HEK293 (cell line): ENCODE measurements around the gene VEZT.

Source experiments
- CTCF ChIA-PET: fragments of 350-600 bp; formaldehyde crosslinking; extraction: SDS; loops from one replicate; lab custom pipeline; 2021; ENCODE audit warnings: antibody characterized with exemption; lab: Yijun Ruan, JAX
- POLR2A ChIA-PET: fragments of 300-600 bp; formaldehyde crosslinking; extraction: SDS; loops from one replicate; lab custom pipeline; 2020; ENCODE audit warnings: antibody characterized with exemption, inconsistent platforms; lab: Yijun Ruan, JAX
- H3K27ac ChIP-seq: fragments of 200-500 bp; sonication (Bioruptor generic); 2 replicates; pipeline ENCODE4 v1.5.1; 2014; ENCODE audit warnings: low read depth, low read length, control low read depth, inconsistent platforms; ENCODE audit errors: extremely low read depth
- H3K36me3 ChIP-seq, 2 experiments: fragments of 200-500 bp in 1 of 2; sonication (Bioruptor generic) in 1 of 2; 1 replicate in 1 of 2; 2 replicates in 1 of 2; pipeline ENCODE4 v1.5.1; 2014 to 2017; ENCODE audit warnings: inconsistent platforms in 2 of 2, low read length in 2 of 2; ENCODE audit not compliant: control insufficient read depth in 2 of 2, insufficient read depth in 1 of 2
- H3K4me1 ChIP-seq: fragments of 200-500 bp; sonication (Bioruptor generic); 2 replicates; pipeline ENCODE4 v1.5.1; 2014; ENCODE audit warnings: mild to moderate bottlenecking, low read length, inconsistent platforms; ENCODE audit not compliant: control insufficient read depth, insufficient read depth
- H3K4me3 ChIP-seq: 2 replicates; pipeline ENCODE4 v1.5.1; 2011; ENCODE audit warnings: low read depth, mild to moderate bottlenecking, control low read depth, low read length, moderate library complexity
- H3K9me3 ChIP-seq: fragments of 200-500 bp; sonication (Bioruptor generic); 2 replicates; pipeline ENCODE4 v1.5.1; 2014; ENCODE audit warnings: low read depth, low read length, inconsistent platforms; ENCODE audit not compliant: control insufficient read depth, insufficient read depth
- PATZ1 ChIP-seq: fragments of 450-650 bp; formaldehyde crosslinking; IDR thresholded peaks from 2 replicates; pipeline ENCODE4 v1.5.1; 2016; ENCODE audit warnings: missing biosample characterization, missing genetic modification characterization
- PRDM10 ChIP-seq: fragments of 450-650 bp; formaldehyde crosslinking; IDR thresholded peaks from 2 replicates; pipeline ENCODE4 v1.5.1; 2016; ENCODE audit warnings: missing biosample characterization, missing genetic modification characterization
- SETDB1 ChIP-seq: IDR thresholded peaks from one replicate; pipeline ENCODE4 v1.6.1; 2017; ENCODE audit warnings: mild to moderate bottlenecking, low read length, moderate library complexity, mixed read lengths; ENCODE audit not compliant: insufficient read length
- TRIM28 ChIP-seq: IDR thresholded peaks from 2 replicates; pipeline ENCODE4 v1.6.1; 2011; ENCODE audit warnings: low read length, control low read depth, borderline replicate concordance
- WT1 ChIP-seq: fragments of 450-650 bp; formaldehyde crosslinking; IDR thresholded peaks from 2 replicates; pipeline ENCODE4 v1.5.1; 2016; ENCODE audit warnings: missing biosample characterization, missing genetic modification characterization
- ZFHX2 ChIP-seq: fragments of 450-650 bp; formaldehyde crosslinking; conservative IDR thresholded peaks from 2 replicates; pipeline ENCODE4 v1.5.1; 2016; ENCODE audit warnings: missing biosample characterization, missing genetic modification characterization
- ZNF133 ChIP-seq: fragments of 450-650 bp; formaldehyde crosslinking; IDR thresholded peaks from 2 replicates; pipeline ENCODE4 v1.5.1; 2016; ENCODE audit warnings: missing biosample characterization, missing genetic modification characterization
- ZNF155 ChIP-seq: fragments of 450-650 bp; formaldehyde crosslinking; IDR thresholded peaks from 2 replicates; pipeline ENCODE4 v1.5.1; 2016; ENCODE audit warnings: missing biosample characterization, missing genetic modification characterization
- ZNF157 ChIP-seq: fragments of 450-650 bp; formaldehyde crosslinking; IDR thresholded peaks from 2 replicates; pipeline ENCODE4 v1.5.1; 2016; ENCODE audit warnings: missing biosample characterization, missing genetic modification characterization
- ZNF174 ChIP-seq: fragments of 450-650 bp; formaldehyde crosslinking; IDR thresholded peaks from 2 replicates; pipeline ENCODE4 v1.5.0; 2017; ENCODE audit warnings: missing biosample characterization, mild to moderate bottlenecking, missing genetic modification characterization
- ZNF366 ChIP-seq: fragments of 450-650 bp; formaldehyde crosslinking; conservative IDR thresholded peaks from 2 replicates; pipeline ENCODE4 v1.5.1; 2016; ENCODE audit warnings: missing biosample characterization, missing genetic modification characterization
- ZNF830 ChIP-seq: fragments of 450-650 bp; IDR thresholded peaks from 2 replicates; pipeline ENCODE4 v1.5.0; 2018; ENCODE audit warnings: missing biosample characterization, missing genetic modification characterization, low read depth, mild to moderate bottlenecking, moderate library complexity
- TF ChIP-seq, protein P1 (sequence below): fragments of 450-650 bp; formaldehyde crosslinking; IDR thresholded peaks from 2 replicates; pipeline ENCODE4 v1.5.1; 2016; ENCODE audit warnings: missing biosample characterization, missing genetic modification characterization
- TF ChIP-seq, protein P2 (sequence below): fragments of 450-650 bp; formaldehyde crosslinking; IDR thresholded peaks from 2 replicates; pipeline ENCODE4 v1.5.1; 2017; ENCODE audit warnings: missing biosample characterization, missing genetic modification characterization
- TF ChIP-seq, protein P3 (sequence below): fragments of 450-650 bp; formaldehyde crosslinking; IDR thresholded peaks from 2 replicates; pipeline ENCODE4 v1.5.1; 2016; ENCODE audit warnings: missing biosample characterization, missing genetic modification characterization, low read depth
- TF ChIP-seq, protein P4 (sequence below): fragments of 450-650 bp; formaldehyde crosslinking; IDR thresholded peaks from 2 replicates; pipeline ENCODE4 v1.5.1; 2017; ENCODE audit warnings: missing biosample characterization, missing genetic modification characterization

The VEZT gene

GRCh38 chr12:95303476-95303875 lies 85.9 kb downstream of the VEZT start:
- Histone ChIP-seq H3K27ac (no peak overlapping the region), H3K36me3 (peaks cover 17 to 29% of the 10 kb centered on the region in 2 experiments), H3K9me3 (no peaks in the 10 kb centered on the region), H3K4me3 (no peak overlapping the region), H3K4me1 (peaks cover 10% of the 10 kb centered on the region)
- POLR2A ChIA-PET = no interaction called here
- TF ChIP-seq, protein P1, sequence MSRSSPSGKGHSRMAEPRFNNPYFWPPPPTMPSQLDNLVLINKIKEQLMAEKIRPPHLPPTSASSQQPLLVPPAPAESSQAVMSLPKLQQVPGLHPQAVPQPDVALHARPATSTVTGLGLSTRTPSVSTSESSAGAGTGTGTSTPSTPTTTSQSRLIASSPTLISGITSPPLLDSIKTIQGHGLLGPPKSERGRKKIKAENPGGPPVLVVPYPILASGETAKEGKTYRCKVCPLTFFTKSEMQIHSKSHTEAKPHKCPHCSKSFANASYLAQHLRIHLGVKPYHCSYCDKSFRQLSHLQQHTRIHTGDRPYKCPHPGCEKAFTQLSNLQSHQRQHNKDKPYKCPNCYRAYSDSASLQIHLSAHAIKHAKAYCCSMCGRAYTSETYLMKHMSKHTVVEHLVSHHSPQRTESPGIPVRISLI (tag by site-specific recombination) = no peak
- TF ChIP-seq, protein P2, sequence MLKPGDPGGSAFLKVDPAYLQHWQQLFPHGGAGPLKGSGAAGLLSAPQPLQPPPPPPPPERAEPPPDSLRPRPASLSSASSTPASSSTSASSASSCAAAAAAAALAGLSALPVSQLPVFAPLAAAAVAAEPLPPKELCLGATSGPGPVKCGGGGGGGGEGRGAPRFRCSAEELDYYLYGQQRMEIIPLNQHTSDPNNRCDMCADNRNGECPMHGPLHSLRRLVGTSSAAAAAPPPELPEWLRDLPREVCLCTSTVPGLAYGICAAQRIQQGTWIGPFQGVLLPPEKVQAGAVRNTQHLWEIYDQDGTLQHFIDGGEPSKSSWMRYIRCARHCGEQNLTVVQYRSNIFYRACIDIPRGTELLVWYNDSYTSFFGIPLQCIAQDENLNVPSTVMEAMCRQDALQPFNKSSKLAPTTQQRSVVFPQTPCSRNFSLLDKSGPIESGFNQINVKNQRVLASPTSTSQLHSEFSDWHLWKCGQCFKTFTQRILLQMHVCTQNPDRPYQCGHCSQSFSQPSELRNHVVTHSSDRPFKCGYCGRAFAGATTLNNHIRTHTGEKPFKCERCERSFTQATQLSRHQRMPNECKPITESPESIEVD = peak; percentile 40
- TF ChIP-seq ZNF155 (tag by site-specific recombination) (no peak), ZFHX2 (tag by site-specific recombination) (no peak), SETDB1 (no peak), ZNF133 (no peak), ZNF366 (tag by site-specific recombination) (no peak)
- TF ChIP-seq, protein P3, sequence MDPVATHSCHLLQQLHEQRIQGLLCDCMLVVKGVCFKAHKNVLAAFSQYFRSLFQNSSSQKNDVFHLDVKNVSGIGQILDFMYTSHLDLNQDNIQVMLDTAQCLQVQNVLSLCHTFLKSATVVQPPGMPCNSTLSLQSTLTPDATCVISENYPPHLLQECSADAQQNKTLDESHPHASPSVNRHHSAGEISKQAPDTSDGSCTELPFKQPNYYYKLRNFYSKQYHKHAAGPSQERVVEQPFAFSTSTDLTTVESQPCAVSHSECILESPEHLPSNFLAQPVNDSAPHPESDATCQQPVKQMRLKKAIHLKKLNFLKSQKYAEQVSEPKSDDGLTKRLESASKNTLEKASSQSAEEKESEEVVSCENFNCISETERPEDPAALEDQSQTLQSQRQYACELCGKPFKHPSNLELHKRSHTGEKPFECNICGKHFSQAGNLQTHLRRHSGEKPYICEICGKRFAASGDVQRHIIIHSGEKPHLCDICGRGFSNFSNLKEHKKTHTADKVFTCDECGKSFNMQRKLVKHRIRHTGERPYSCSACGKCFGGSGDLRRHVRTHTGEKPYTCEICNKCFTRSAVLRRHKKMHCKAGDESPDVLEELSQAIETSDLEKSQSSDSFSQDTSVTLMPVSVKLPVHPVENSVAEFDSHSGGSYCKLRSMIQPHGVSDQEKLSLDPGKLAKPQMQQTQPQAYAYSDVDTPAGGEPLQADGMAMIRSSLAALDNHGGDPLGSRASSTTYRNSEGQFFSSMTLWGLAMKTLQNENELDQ (tag by site-specific recombination) = no peak
- CTCF ChIA-PET = interaction anchor here (0.6 to 1.1 kb wide), 2 partner anchors 10 to 241 kb away, joined by 3 to 5 read pairs; no protein-coding TSS in a partner anchor

DNA sequence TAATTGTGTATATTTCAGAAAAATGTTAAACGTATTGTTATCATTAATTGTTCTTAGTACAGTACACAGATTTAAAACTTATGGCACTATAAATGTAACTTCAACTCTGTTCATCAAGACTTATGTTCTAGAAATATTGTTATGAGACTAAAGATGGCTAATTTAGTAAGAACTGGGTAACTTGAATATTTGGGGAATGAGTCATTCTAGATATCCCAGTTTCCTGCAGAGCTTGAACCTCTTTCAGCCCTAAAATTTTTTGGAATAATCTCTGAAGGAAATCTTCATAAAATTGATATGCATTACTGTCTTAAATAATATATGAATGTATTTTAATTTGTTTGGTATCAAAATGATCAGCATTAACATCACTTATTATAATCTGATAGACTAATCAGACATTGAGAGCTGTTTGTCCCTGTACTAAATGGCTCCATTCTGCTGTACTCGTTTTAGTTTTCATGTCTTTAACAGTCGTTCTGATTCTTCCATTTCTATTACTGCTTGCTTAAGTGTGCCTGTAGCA lies 87.1 kb downstream of the VEZT start:
- ChIA-PET POLR2A (no interaction called here), CTCF (interaction anchor here (0.7 to 1.1 kb wide), 2 partner anchors 9 to 173 kb away, joined by 3 to 5 read pairs; no protein-coding TSS in a partner anchor)
- Histone ChIP-seq H3K4me1 (peaks cover 10% of the 10 kb centered on the region), H3K9me3 (no peaks in the 10 kb centered on the region), H3K36me3 (peaks cover 17 to 31% of the 10 kb centered on the region in 2 experiments), H3K4me3 (no peak overlapping the region), H3K27ac (no peak overlapping the region)
- TF ChIP-seq ZNF174 (no peak), PRDM10 (tag by site-specific recombination) (no peak), WT1 (tag by site-specific recombination) (no peak), PATZ1 (tag by site-specific recombination) (no peak), ZNF157 (tag by site-specific recombination) (no peak), ZNF830 (tag by site-specific recombination) (no peak), TRIM28 (no peak)
- TF ChIP-seq, protein P4, sequence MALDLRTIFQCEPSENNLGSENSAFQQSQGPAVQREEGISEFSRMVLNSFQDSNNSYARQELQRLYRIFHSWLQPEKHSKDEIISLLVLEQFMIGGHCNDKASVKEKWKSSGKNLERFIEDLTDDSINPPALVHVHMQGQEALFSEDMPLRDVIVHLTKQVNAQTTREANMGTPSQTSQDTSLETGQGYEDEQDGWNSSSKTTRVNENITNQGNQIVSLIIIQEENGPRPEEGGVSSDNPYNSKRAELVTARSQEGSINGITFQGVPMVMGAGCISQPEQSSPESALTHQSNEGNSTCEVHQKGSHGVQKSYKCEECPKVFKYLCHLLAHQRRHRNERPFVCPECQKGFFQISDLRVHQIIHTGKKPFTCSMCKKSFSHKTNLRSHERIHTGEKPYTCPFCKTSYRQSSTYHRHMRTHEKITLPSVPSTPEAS (tag by site-specific recombination) = no peak
